Measurements from ENCODE around the gene HUS1B.

The HUS1B gene

GRCh38 chr6:656460-657252 is at the start of gene HUS1B:
TSS of gene HUS1B (minus strand) at chr6:657100. CDS start at chr6:656944, 156 bp downstream.
- no peak within 1 kb of the TSS for H3K4me3 ChIP-seq (ENCODE audit: low read depth, low read length)
- DNase-seq (ENCODE audit: low read depth, low spot score), result no peak
- TF ChIP-seq CTCF (IDR thresholded peaks at IDR 0.05; ENCODE audit: low read depth, low read length), result no peak
- in situ Hi-C loops (cut with HindIII; ENCODE audit: low sequenced_read_pairs), result no loop called here

- no peak for TF ChIP-seq CTCF (IDR thresholded peaks at IDR 0.05; ENCODE audit: low read depth, low read length)
- no peak overlapping the region for H3K4me3 ChIP-seq (ENCODE audit: low read depth, low read length)
- DNase-seq (ENCODE audit: low read depth, low spot score), result no peak
- in situ Hi-C loops (cut with HindIII; ENCODE audit: low sequenced_read_pairs), result no loop called here
These were observed 49.2 kb upstream of the HUS1B start for GRCh38 chr6:706146-706545.

GRCh38 chr6:705047-705446 is 48.1 kb upstream of the HUS1B start:
- no peak for TF ChIP-seq CTCF (IDR thresholded peaks at IDR 0.05; ENCODE audit: low read depth, low read length)
- in situ Hi-C loops (cut with HindIII; ENCODE audit: low sequenced_read_pairs), result no loop called here
- no peak for DNase-seq (ENCODE audit: low read depth, low spot score)
- H3K4me3 ChIP-seq (ENCODE audit: low read depth, low read length), result no peak overlapping the region

GRCh38 chr6:704046-704445 is 47.1 kb upstream of the HUS1B start:
- no peak overlapping the region for H3K4me3 ChIP-seq (ENCODE audit: low read depth, low read length)
- no peak for TF ChIP-seq CTCF (IDR thresholded peaks at IDR 0.05; ENCODE audit: low read depth, low read length)
- in situ Hi-C loops (cut with HindIII; ENCODE audit: low sequenced_read_pairs), result no loop called here
- DNase-seq (ENCODE audit: low read depth, low spot score), result no peak

GRCh38 chr6:703552-703951 is 46.7 kb upstream of the HUS1B start:
- in situ Hi-C loops (cut with HindIII; ENCODE audit: low sequenced_read_pairs), result no loop called here
- no peak for DNase-seq (ENCODE audit: low read depth, low spot score)

GRCh38 chr6:701700-702479 is 45.0 kb upstream of the HUS1B start:
- in situ Hi-C loops (cut with HindIII; ENCODE audit: low sequenced_read_pairs), result no loop called here
- DNase-seq (ENCODE audit: low read depth, low spot score), result no peak
- no peak overlapping the region for H3K4me3 ChIP-seq (ENCODE audit: low read depth, low read length)
- TF ChIP-seq CTCF (IDR thresholded peaks at IDR 0.05; ENCODE audit: low read depth, low read length), result peak; percentile 17

More at GRCh38 chr6:703552-703951, 46.7 kb upstream of the HUS1B start:
- TF ChIP-seq CTCF (IDR thresholded peaks at IDR 0.05; ENCODE audit: low read depth, low read length), result no peak
- no peak overlapping the region for H3K4me3 ChIP-seq (ENCODE audit: low read depth, low read length)

All from astrocyte of the spinal cord (primary cell).